GM19328 (cell line): ENCODE results near the gene SHANK3.
"Not testable (repeated sequence)": the region's sequence is repeated elsewhere in the genome, so short reads cannot be mapped to it uniquely, and the experiment has no call there.

Experiments used
- ATAC-seq: cut with Tn5 transposase; IDR thresholded peaks from one replicate; pipeline ENCODE4 v1.9.1; 2021; ENCODE audit warnings: mild to moderate bottlenecking, moderate library complexity; ENCODE audit not compliant: unreplicated experiment

The SHANK3 gene

GRCh38 chr22:50643821-50644101, 28.9 kb upstream of the SHANK3 start:
- ATAC-seq: not testable (repeated sequence)

- ATAC-seq: no peak
These were observed 19.4 kb upstream of the SHANK3 start for GRCh38 chr22:50653256-50653655.

GRCh38 chr22:50654664-50655063, 18.0 kb upstream of the SHANK3 start:
- not testable (repeated sequence) for ATAC-seq

- no peak for ATAC-seq
These were observed 16.2 kb upstream of the SHANK3 start for GRCh38 chr22:50656122-50657070.

- no peak for ATAC-seq
These were observed 14.7 kb upstream of the SHANK3 start for GRCh38 chr22:50657925-50658324.

- ATAC-seq: not testable (repeated sequence)
These were observed 12.9 kb upstream of the SHANK3 start for GRCh38 chr22:50659711-50660110.

GRCh38 chr22:50660306-50660705, 12.3 kb upstream of the SHANK3 start:
- no peak for ATAC-seq

- ATAC-seq: no peak
These were observed 7.4 kb upstream of the SHANK3 start for GRCh38 chr22:50665212-50665611.

- ATAC-seq: no peak
These were observed 6.9 kb upstream of the SHANK3 start for GRCh38 chr22:50665738-50666137.

- no peak for ATAC-seq
These were observed 2.1 kb upstream of the SHANK3 start for GRCh38 chr22:50670513-50670912.

- no peak for ATAC-seq
These were observed 1.6 kb upstream of the SHANK3 start for GRCh38 chr22:50670914-50671538.

- ATAC-seq: no peak
These were observed 982 bp upstream of the SHANK3 start for GRCh38 chr22:50671641-50672040.

GRCh38 chr22:50672041-50672440, 582 bp upstream of the SHANK3 start:
- no peak for ATAC-seq

GRCh38 chr22:50673231-50674129, 857 bp downstream of the SHANK3 start:
- ATAC-seq: no peak

- no peak for ATAC-seq
These were observed 1.5 kb downstream of the SHANK3 start for GRCh38 chr22:50674130-50674500.

GRCh38 chr22:50674606-50675552, 2.3 kb downstream of the SHANK3 start:
- no peak for ATAC-seq

GRCh38 chr22:50675553-50676179, 3.0 kb downstream of the SHANK3 start:
- no peak for ATAC-seq

GRCh38 chr22:50676180-50676636, 3.6 kb downstream of the SHANK3 start:
- ATAC-seq: no peak

GRCh38 chr22:50676661-50677492, 4.3 kb downstream of the SHANK3 start:
- no peak for ATAC-seq
